Karpas-422 (cell line): Measurements from ENCODE around the gene ACOT8. TPM values are rescaled to one million over a fixed set of nuclear protein-coding genes. Genes with fewer than 3 reads are reported as not detected.
"Not testable (repeated sequence)": the region's sequence is repeated elsewhere in the genome, so short reads cannot be mapped to it uniquely, and the experiment has no call there.

Experiments
- DNase-seq: peaks from one replicate; pipeline ENCODE4 v3.0.0-alpha.2; 2015
- H2AFZ ChIP-seq: fragments of 200-600 bp; sonication (generic); 2 replicates; pipeline ENCODE4 v1.6.1; 2014; ENCODE audit warnings: antibody characterized with exemption, low read length, mixed read lengths
- H3K27ac ChIP-seq: fragments of 200-600 bp; sonication (generic); 2 replicates; pipeline ENCODE4 v1.5.1; 2014; ENCODE audit warnings: mild to moderate bottlenecking, low read length, moderate library complexity
- H3K27me3 ChIP-seq: fragments of 200-600 bp; sonication (generic); 2 replicates; pipeline ENCODE4 v1.6.1; 2014; ENCODE audit warnings: low read length, mixed read lengths
- H3K36me3 ChIP-seq: fragments of 200-600 bp; sonication (generic); 2 replicates; pipeline ENCODE4 v1.6.1; 2014; ENCODE audit warnings: low read length, mixed read lengths; ENCODE audit not compliant: insufficient read depth
- H3K4me1 ChIP-seq: fragments of 200-600 bp; sonication (generic); 2 replicates; pipeline ENCODE4 v1.6.1; 2014; ENCODE audit warnings: mild to moderate bottlenecking, low read length, mixed read lengths
- H3K4me2 ChIP-seq: fragments of 200-600 bp; sonication (generic); 2 replicates; pipeline ENCODE4 v1.6.1; 2014; ENCODE audit warnings: low read length, low read depth, mild to moderate bottlenecking; ENCODE audit not compliant: poor library complexity, severe bottlenecking
- H3K4me3 ChIP-seq: fragments of 200-600 bp; sonication (generic); 2 replicates; pipeline ENCODE4 v1.5.1; 2014; ENCODE audit warnings: mild to moderate bottlenecking, antibody characterized with exemption, low read length, mixed read lengths
- H3K79me2 ChIP-seq: fragments of 200-600 bp; sonication (generic); 2 replicates; pipeline ENCODE4 v1.6.1; 2014; ENCODE audit warnings: mild to moderate bottlenecking, low read length, mixed read lengths
- H3K9ac ChIP-seq: fragments of 200-600 bp; sonication (generic); 2 replicates; pipeline ENCODE4 v1.6.0; 2014; ENCODE audit warnings: low read length
- H3K9me2 ChIP-seq: fragments of 200-600 bp; sonication (generic), shearing (Covaris generic); replicated peaks from 2 replicates; pipeline ENCODE4 v1.6.0; 2014; ENCODE audit warnings: mild to moderate bottlenecking, low read length, moderate library complexity; ENCODE audit not compliant: insufficient read depth
- H3K9me3 ChIP-seq: fragments of 300-700, 200-600 bp; sonication (generic); 2 replicates; pipeline ENCODE4 v1.6.1; 2014; ENCODE audit warnings: low read length, mixed read lengths
- H4K20me1 ChIP-seq: fragments of 200-600 bp; sonication (generic); 2 replicates; pipeline ENCODE4 v1.6.1; 2014; ENCODE audit warnings: mild to moderate bottlenecking, antibody characterized with exemption, low read length, low read depth; ENCODE audit not compliant: insufficient read depth
- total RNA-seq: library from RNA; depleted of rRNA; stranded (reverse); fragments of >200 nt; shearing (Covaris generic); gene quantifications from 2 replicates; pipeline ENCODE4 v1.2.3, GENCODE V29; 2014; ENCODE audit warnings: low replicate concordance; rRNA removed

The ACOT8 gene
- total RNA-seq, 1 experiment from 2014 or later, result 93.7 TPM

DNA sequence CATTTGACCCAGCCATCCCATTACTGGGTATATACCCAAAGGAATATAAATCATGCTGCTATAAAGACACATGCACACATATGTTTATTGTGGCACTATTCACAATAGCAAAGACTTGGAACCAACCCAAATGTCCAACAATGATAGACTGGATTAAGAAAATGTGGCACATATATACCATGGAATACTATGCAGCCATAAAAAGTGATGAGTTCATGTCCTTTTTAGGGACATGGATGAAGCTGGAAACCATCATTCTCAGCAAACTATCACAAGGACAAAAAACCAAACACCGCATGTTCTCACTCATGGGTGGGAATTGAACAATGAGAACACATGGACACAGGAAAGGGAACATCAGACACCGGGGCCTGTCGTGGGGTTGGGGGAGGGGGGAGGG is 59.2 kb downstream of the ACOT8 start:
- H3K4me1 ChIP-seq, H3K9ac ChIP-seq, H3K9me2 ChIP-seq, H3K4me2 ChIP-seq, H4K20me1 ChIP-seq, DNase-seq, H3K27me3 ChIP-seq, H3K4me3 ChIP-seq, H3K27ac ChIP-seq, H3K9me3 ChIP-seq, H3K79me2 ChIP-seq, H2AFZ ChIP-seq: not testable (repeated sequence)
- H3K36me3 ChIP-seq, result peaks cover 30% of the 10 kb centered on the region

DNA sequence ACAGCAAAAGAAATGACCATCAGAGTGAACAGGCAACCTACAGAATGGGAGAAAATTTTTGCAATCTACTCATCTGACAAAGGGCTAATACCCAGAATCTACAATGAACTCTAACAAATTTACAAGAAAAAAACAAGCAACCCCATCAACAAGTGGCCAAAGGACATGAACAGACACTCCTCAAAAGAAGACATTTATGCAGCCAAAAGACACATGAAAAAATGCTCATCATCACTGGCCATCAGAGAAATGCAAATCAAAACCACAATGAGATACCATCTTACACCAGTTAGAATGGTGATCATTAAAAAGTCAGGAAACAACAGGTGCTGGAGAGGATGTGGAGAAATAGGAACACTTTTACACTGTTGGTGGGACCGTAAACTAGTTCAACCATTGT is 59.7 kb downstream of the ACOT8 start:
- H3K27me3 ChIP-seq, H3K9ac ChIP-seq, H4K20me1 ChIP-seq, H3K4me2 ChIP-seq, H3K9me2 ChIP-seq, H3K9me3 ChIP-seq, H3K4me3 ChIP-seq, H2AFZ ChIP-seq, DNase-seq, H3K27ac ChIP-seq: not testable (repeated sequence)
- Histone ChIP-seq H3K4me1 (peaks cover 12% of the 10 kb centered on the region), H3K36me3 (peaks cover 30% of the 10 kb centered on the region), H3K79me2 (peaks cover 11% of the 10 kb centered on the region)

DNA sequence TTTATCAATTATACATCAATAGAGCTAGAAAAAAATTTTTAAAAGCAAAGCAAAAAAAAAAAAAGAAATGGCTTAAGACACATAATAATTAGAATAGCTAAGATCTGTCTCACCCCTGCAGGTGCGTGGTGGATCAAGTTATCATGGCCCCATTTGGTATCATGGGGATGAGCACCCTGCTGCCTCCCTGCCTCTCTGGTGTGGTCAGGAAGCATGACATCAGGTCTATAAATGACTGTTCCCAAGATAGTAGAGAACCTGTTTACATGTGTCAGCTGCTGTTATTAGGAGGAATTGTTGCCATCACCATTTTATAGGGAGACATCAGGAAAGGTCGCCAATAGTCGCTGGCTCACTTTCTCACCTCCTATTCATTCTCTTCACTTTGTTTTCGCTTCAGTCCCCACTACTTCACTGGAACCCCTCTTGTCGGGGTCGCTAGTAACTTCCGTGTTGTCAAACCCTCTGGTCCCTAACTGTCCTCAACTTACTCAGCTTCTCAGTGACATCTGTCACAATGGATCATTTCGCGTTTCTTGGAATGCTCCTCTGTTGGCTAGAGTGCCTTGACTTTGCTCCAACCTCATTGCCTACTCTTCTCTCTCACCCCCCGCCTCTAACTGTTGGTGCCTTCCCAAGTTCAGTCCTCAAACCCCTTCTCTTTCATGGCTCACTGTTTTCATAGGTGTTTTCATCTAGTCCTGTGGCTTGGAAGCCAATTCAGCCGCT is 60.7 kb downstream of the ACOT8 start:
- Histone ChIP-seq H3K4me1 (peaks cover 12% of the 10 kb centered on the region), H3K27ac (no peak overlapping the region), H3K9me3 (no peaks in the 10 kb centered on the region), H3K36me3 (peaks cover 30% of the 10 kb centered on the region), H3K9ac (no peak overlapping the region), H3K4me2 (no peak overlapping the region), H3K79me2 (peaks cover 18% of the 10 kb centered on the region), H4K20me1 (no peaks in the 10 kb centered on the region), H3K27me3 (no peaks in the 10 kb centered on the region), H3K4me3 (no peak overlapping the region), H3K9me2 (no peaks in the 10 kb centered on the region), H2AFZ (no peak overlapping the region)
- DNase-seq, result no peak

DNA sequence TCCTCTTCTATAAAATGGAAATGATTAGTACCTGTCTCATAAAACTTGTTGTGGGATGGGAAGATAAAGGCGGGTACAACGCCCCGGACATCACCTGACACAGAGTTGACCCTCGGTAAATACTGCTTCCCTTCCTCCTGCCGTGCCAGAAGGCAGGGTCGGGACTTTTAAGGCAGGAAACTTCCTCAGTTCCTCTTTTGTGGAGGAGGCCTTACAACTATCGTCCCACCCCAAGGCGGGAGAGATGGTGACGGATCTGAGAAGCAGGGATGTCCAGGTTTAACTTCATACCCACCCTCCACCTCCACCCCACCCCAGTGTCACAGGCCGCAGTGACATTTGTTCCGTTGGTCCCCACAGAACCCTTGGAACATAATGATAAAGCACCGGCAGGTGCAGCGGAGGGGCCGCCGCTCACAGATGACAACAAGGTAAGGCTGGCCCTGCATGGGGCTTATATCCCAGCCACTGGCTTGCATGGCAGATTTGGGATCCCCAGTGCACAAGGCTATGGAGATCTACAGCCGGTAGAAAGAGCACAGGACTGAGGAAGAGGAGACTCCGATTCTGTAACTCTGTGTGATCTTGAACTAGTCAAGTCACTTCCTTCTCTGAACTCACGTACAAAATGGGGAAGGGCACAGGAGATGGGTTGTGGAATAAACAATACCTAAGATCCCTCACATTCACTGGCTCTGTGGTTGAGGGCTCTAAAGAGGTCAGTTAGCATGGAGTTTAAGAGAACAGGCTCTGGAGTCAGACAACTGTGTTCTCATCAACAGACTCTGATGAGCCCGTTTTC is 64.7 kb downstream of the ACOT8 start:
- Histone ChIP-seq H3K79me2 (peaks cover 18% of the 10 kb centered on the region), H3K4me2 (peak overlapping the region; percentile 96), H3K4me3 (peak overlapping the region; percentile 87), H3K9me3 (no peaks in the 10 kb centered on the region), H2AFZ (peak overlapping the region; percentile 65; the same call in 1 of the 2 replicates), H3K9ac (peak overlapping the region; percentile 89), H3K27me3 (no peaks in the 10 kb centered on the region), H4K20me1 (no peaks in the 10 kb centered on the region), H3K27ac (no peak overlapping the region; the same call in 1 of the 2 replicates), H3K9me2 (no peaks in the 10 kb centered on the region), H3K36me3 (peaks cover 26% of the 10 kb centered on the region), H3K4me1 (peaks cover 14% of the 10 kb centered on the region)
- DNase-seq, result peak; percentile 64

Other genes starting within 250 kb of the ACOT8 start
- gene WFDC10A, start 227.7 kb downstream of the ACOT8 start, total RNA-seq, result not detected in 2 replicates
- not detected in 2 replicates for gene WFDC9, start 226.1 kb downstream of the ACOT8 start, total RNA-seq
- not detected in 2 replicates for gene WFDC11, start 187.2 kb downstream of the ACOT8 start, total RNA-seq
- gene WFDC13, start 155.4 kb downstream of the ACOT8 start, total RNA-seq, result not detected in 2 replicates
- not detected in 2 replicates for gene WFDC10B, start 152.4 kb downstream of the ACOT8 start, total RNA-seq
- gene SPINT4, start 135.0 kb downstream of the ACOT8 start, total RNA-seq, result not detected in 2 replicates
- gene WFDC3, start 65.5 kb downstream of the ACOT8 start, total RNA-seq, result not detected in 2 replicates
- 14.2 and 36.0 TPM in 2 replicates for gene DNTTIP1, start 65.4 kb downstream of the ACOT8 start, total RNA-seq
- gene UBE2C, start 44.7 kb downstream of the ACOT8 start, total RNA-seq, result 124 and 141 TPM in 2 replicates
- gene TNNC2, start 30.1 kb downstream of the ACOT8 start, total RNA-seq, result not detected in 2 replicates
- not detected in 2 replicates for gene SNX21, start 23.6 kb downstream of the ACOT8 start, total RNA-seq
- gene ZSWIM3, start 222 bp upstream of the ACOT8 start, total RNA-seq, result 8.9 and 9.9 TPM in 2 replicates
- 10.8 and 19.0 TPM in 2 replicates for gene ZSWIM1, start 23.8 kb upstream of the ACOT8 start, total RNA-seq
- 4.7 TPM in 1 of 2 replicates, not detected in the other for gene SPATA25, start 30.2 kb upstream of the ACOT8 start, total RNA-seq
- 3.1 and 4.3 TPM in 2 replicates for gene NEURL2, start 33.8 kb upstream of the ACOT8 start, total RNA-seq
- gene CTSA, start 33.9 kb upstream of the ACOT8 start, total RNA-seq, result 39.5 and 52.9 TPM in 2 replicates
- gene PLTP, start 54.8 kb upstream of the ACOT8 start, total RNA-seq, result 19.8 and 29.0 TPM in 2 replicates
- 10.0 and 12.0 TPM in 2 replicates for gene PCIF1, start 77.3 kb upstream of the ACOT8 start, total RNA-seq
- 13.2 and 20.3 TPM in 2 replicates for gene ZNF335, start 114.8 kb upstream of the ACOT8 start, total RNA-seq
- not detected in 2 replicates for gene MMP9, start 151.5 kb upstream of the ACOT8 start, total RNA-seq
- gene SLC12A5, start 171.8 kb upstream of the ACOT8 start, total RNA-seq, result not detected in 2 replicates
- gene NCOA5, start 232.6 kb upstream of the ACOT8 start, total RNA-seq, result 20.4 and 32.8 TPM in 2 replicates